A549 (cell line): ENCODE measurements around the gene KDF1. TPM values are rescaled to one million over a fixed set of nuclear protein-coding genes. Genes with fewer than 3 reads are reported as not detected.

Source experiments
- ATAC-seq, 2 experiments: fragments of 200-7000 bp in 1 of 2; fragments of >200 bp in 1 of 2; cut with Nextera tagmentation in 1 of 2; cut with Tn5 transposase in 1 of 2; 3 replicates each; pipeline versions ENCODE4 v1.8.0 to v1.9.1; 2018 to 2020; ENCODE audit warnings: mild to moderate bottlenecking in 1 of 2, moderate library complexity in 1 of 2
- CTCF ChIA-PET: fragments of 300-600 bp; sonication (Branson Sonifier 250); formaldehyde crosslinking; extraction: SDS; loops from one replicate; lab custom pipeline; 2021; ENCODE audit warnings: antibody characterized with exemption, inconsistent platforms; lab: Yijun Ruan, JAX
- POLR2A ChIA-PET: fragments of 350-600 bp; formaldehyde crosslinking; extraction: SDS; loops from one replicate; lab custom pipeline; 2021; ENCODE audit warnings: antibody characterized with exemption, inconsistent platforms; lab: Yijun Ruan, JAX
- DNase-seq, 2 experiments: peaks; one replicate each; pipeline versions ENCODE4 v3.0.0 to v3.0.0-alpha.2; 2011 to 2016; ENCODE audit warnings: low read depth in 1 of 2, low spot score in 1 of 2
- FAIRE-seq: peaks from 2 replicates; lab custom pipeline; 2011; peaks lifted over from hg19 to GRCh38; lab: Jason Lieb, UNC
- H3K27ac ChIP-seq, 2 experiments: fragments of >200 bp; sonication (Bioruptor Twin); formaldehyde crosslinking; 3 replicates each; pipeline ENCODE4 v1.5.1; 2016 to 2017
- H3K4me1 ChIP-seq: fragments of >200 bp; sonication (Bioruptor Twin); formaldehyde crosslinking; 3 replicates; pipeline ENCODE4 v1.6.1; 2016
- H3K4me2 ChIP-seq: fragments of >200 bp; sonication (Bioruptor Twin); formaldehyde crosslinking; 3 replicates; pipeline ENCODE4 v1.6.1; 2016
- H3K4me3 ChIP-seq: fragments of >200 bp; sonication (Bioruptor Twin); formaldehyde crosslinking; 3 replicates; pipeline ENCODE4 v1.5.1; 2016
- H3K9me3 ChIP-seq: fragments of >200 bp; sonication (Bioruptor Twin); formaldehyde crosslinking; 3 replicates; pipeline ENCODE4 v1.6.1; 2016
- BHLHE40 ChIP-seq: IDR thresholded peaks from 2 replicates; pipeline ENCODE4 v1.6.1; 2012; ENCODE audit warnings: low read depth, low read length, inconsistent platforms
- CBX8 ChIP-seq: fragments of 200-600 bp; sonication (generic); IDR thresholded peaks from 2 replicates; pipeline ENCODE4 v1.6.1; 2016
- CHD4 ChIP-seq: fragments of 200-600 bp; sonication (generic); IDR thresholded peaks from 2 replicates; pipeline ENCODE4 v1.6.1; 2016; ENCODE audit warnings: antibody characterized with exemption, mild to moderate bottlenecking, borderline replicate concordance
- ESRRA ChIP-seq: fragments of 150-350 bp; IDR thresholded peaks from 2 replicates; pipeline ENCODE4 v1.6.1; 2014; ENCODE audit warnings: mild to moderate bottlenecking, low read length, borderline replicate concordance
- FOSB ChIP-seq: fragments of 250-450 bp; sonication (Bioruptor Pico); IDR thresholded peaks from 2 replicates; pipeline ENCODE4 v1.5.0; 2020; ENCODE audit warnings: mild to moderate bottlenecking, moderate library complexity
- GATA3 ChIP-seq: IDR thresholded peaks from 2 replicates; pipeline ENCODE4 v1.6.1; 2012; ENCODE audit warnings: borderline replicate concordance
- HDAC2 ChIP-seq: fragments of 200-600 bp; sonication (generic); IDR thresholded peaks from 2 replicates; pipeline ENCODE4 v1.6.1; 2016
- HEYL ChIP-seq: fragments of 250-450 bp; sonication (Bioruptor Pico); IDR thresholded peaks from 2 replicates; pipeline ENCODE4 v1.8.0; 2021; ENCODE audit warnings: mild to moderate bottlenecking, moderate library complexity
- HOXA7 ChIP-seq: fragments of 250-450 bp; sonication (Bioruptor Pico); IDR thresholded peaks from 2 replicates; pipeline ENCODE4 v1.5.0; 2020; ENCODE audit warnings: mild to moderate bottlenecking, moderate library complexity
- HOXB13 ChIP-seq: fragments of 250-450 bp; sonication (Bioruptor Pico); IDR thresholded peaks from 2 replicates; pipeline ENCODE4 v1.5.0; 2020; ENCODE audit warnings: low read depth, mild to moderate bottlenecking, moderate library complexity
- JUN ChIP-seq, 2 experiments: fragments of >200 bp; sonication (Bioruptor Twin); formaldehyde crosslinking; IDR thresholded peaks; 2 replicates in 1 of 2; 3 replicates in 1 of 2; pipeline ENCODE4 v1.6.1; 2016 to 2017
- JUNB ChIP-seq: fragments of >200 bp; sonication (Bioruptor Twin); formaldehyde crosslinking; IDR thresholded peaks from 2 replicates; pipeline ENCODE4 v1.6.1; 2016
- KDM5A ChIP-seq: fragments of 200-600 bp; sonication (generic); IDR thresholded peaks from 2 replicates; pipeline ENCODE4 v1.6.1; 2016; ENCODE audit warnings: antibody characterized with exemption, mild to moderate bottlenecking
- MAFK ChIP-seq: fragments of 450-650 bp; IDR thresholded peaks from 2 replicates; pipeline ENCODE4 v1.6.1; 2014; ENCODE audit not compliant: partially characterized antibody
- NFE2L2 ChIP-seq: fragments of 150-350 bp; conservative IDR thresholded peaks from 2 replicates; pipeline ENCODE4 v1.6.1; 2014; ENCODE audit warnings: low read length
- NPAS2 ChIP-seq: fragments of 250-450 bp; sonication (Bioruptor Pico); IDR thresholded peaks from 2 replicates; pipeline ENCODE4 v1.8.0; 2022; ENCODE audit warnings: mild to moderate bottlenecking, moderate library complexity, borderline replicate concordance
- POLR2AphosphoS2 ChIP-seq: conservative IDR thresholded peaks from 2 replicates; pipeline ENCODE4 v1.6.1; 2012; ENCODE audit warnings: low read length, improper control_type of control experiment, inconsistent platforms
- RAD21 ChIP-seq, 2 experiments: fragments of >200 bp in 1 of 2; sonication (Bioruptor Twin) in 1 of 2; formaldehyde crosslinking in 1 of 2; IDR thresholded peaks in 1 of 2; conservative IDR thresholded peaks in 1 of 2; 2 replicates in 1 of 2; 3 replicates in 1 of 2; pipeline ENCODE4 v1.6.1; 2012 to 2018; ENCODE audit warnings: inconsistent platforms in 1 of 2
- RCOR1 ChIP-seq: fragments of 150-350 bp; IDR thresholded peaks from 2 replicates; pipeline ENCODE4 v1.6.1; 2014; ENCODE audit warnings: antibody characterized with exemption, low read length, low read depth
- RNF2 ChIP-seq: fragments of 200-600 bp; sonication (generic); IDR thresholded peaks from 2 replicates; pipeline ENCODE4 v1.6.1; 2016; ENCODE audit warnings: low read depth, mild to moderate bottlenecking, antibody characterized with exemption, moderate library complexity, borderline replicate concordance
- SMC3 ChIP-seq: fragments of >200 bp; sonication (Bioruptor Twin); formaldehyde crosslinking; IDR thresholded peaks from 3 replicates; pipeline ENCODE4 v1.6.1; 2018; ENCODE audit warnings: inconsistent platforms
- SREBF2 ChIP-seq: fragments of 450-650 bp; IDR thresholded peaks from 2 replicates; pipeline ENCODE4 v1.6.1; 2014; ENCODE audit warnings: mild to moderate bottlenecking, moderate library complexity
- TFCP2L1 ChIP-seq: fragments of 250-450 bp; sonication (Bioruptor Pico); IDR thresholded peaks from 2 replicates; pipeline ENCODE4 v1.5.0; 2021; ENCODE audit warnings: mild to moderate bottlenecking
- TP53 ChIP-seq: fragments of 250-450 bp; sonication (Bioruptor Pico); IDR thresholded peaks from 2 replicates; pipeline ENCODE4 v1.5.0; 2021; ENCODE audit warnings: mild to moderate bottlenecking, moderate library complexity
- USF2 ChIP-seq: fragments of 450-650 bp; IDR thresholded peaks from 2 replicates; pipeline ENCODE4 v1.6.1; 2014; ENCODE audit warnings: antibody characterized with exemption
- ZNF302 ChIP-seq: fragments of 250-450 bp; sonication (Bioruptor Pico); IDR thresholded peaks from 2 replicates; pipeline ENCODE4 v1.9.0; 2021; ENCODE audit warnings: inconsistent platforms, mild to moderate bottlenecking, moderate library complexity
- ZSCAN20 ChIP-seq: fragments of 250-450 bp; sonication (Bioruptor Pico); IDR thresholded peaks from 2 replicates; pipeline ENCODE4 v1.8.0; 2022; ENCODE audit warnings: mild to moderate bottlenecking, moderate library complexity
- WGBS: methylation state at CpG from one replicate; pipeline ENCODE4 v1.1.6; 2017; ENCODE audit errors: missing lambda C conversion rate; 5-methylcytosine and 5-hydroxymethylcytosine counted together
- polyA plus RNA-seq, 4 experiments: library from polyadenylated mRNA; depleted of rRNA in 3 of 4; stranded (reverse); fragments of >200 nt; fragmentation: RNase III in 1 of 4; extraction: RNeasy Plus Mini Kit Qiagen cat#74134 plus additional on column Dnase treatment in 1 of 4; gene quantifications; 2 replicates in 3 of 4; 3 replicates in 1 of 4; pipeline ENCODE4 v1.2.3, GENCODE V29; 2011 to 2017
- TF ChIP-seq, protein P1 (sequence below): fragments of 150-350 bp; IDR thresholded peaks from 2 replicates; pipeline ENCODE4 v1.6.1; 2014; ENCODE audit warnings: low read depth, mild to moderate bottlenecking, low read length
- TF ChIP-seq, protein P2 (sequence below): fragments of 250-450 bp; sonication (Bioruptor Pico); IDR thresholded peaks from 2 replicates; pipeline ENCODE4 v1.5.0; 2020; ENCODE audit warnings: low read depth, mild to moderate bottlenecking, moderate library complexity
- TF ChIP-seq, protein P3 (sequence below): IDR thresholded peaks from 2 replicates; pipeline ENCODE4 v1.6.1; 2012
- TF ChIP-seq, protein P4 (sequence below): fragments of >200 bp; sonication (Bioruptor Twin); formaldehyde crosslinking; IDR thresholded peaks from 3 replicates; pipeline ENCODE4 v1.5.1; 2016

Gene KDF1
- polyA plus RNA-seq, 2 of the 4 experiments (the other 2 are of a cell fraction), result not detected

DNA sequence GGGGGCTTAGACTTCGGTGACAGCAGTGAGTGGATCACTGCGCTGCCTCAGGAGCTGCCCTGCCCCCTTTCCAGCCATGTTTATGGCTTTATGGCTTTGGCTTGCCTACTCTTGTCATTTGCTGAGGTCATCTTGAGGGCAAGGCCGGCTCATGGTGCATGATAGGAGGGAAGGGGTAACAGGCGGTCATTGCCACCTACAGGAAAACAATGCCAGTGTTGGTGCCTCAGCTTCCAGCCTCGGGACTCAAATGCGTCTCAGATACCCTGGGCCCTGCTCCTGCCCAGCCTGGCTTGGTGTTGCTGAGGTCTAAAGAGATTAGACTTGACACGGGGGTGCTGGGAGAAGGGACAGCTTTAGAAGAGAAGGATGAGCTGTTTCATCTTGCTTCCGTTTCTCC lies 14.5 kb downstream of the KDF1 start (continued):
- TF ChIP-seq KDM5A (no peak), GATA3 (no peak), ZSCAN20 (CRISPR knock-in tag) (no peak), RNF2 (no peak), CHD4 (no peak), NPAS2 (CRISPR knock-in tag) (no peak)
- TF ChIP-seq, protein P1, sequence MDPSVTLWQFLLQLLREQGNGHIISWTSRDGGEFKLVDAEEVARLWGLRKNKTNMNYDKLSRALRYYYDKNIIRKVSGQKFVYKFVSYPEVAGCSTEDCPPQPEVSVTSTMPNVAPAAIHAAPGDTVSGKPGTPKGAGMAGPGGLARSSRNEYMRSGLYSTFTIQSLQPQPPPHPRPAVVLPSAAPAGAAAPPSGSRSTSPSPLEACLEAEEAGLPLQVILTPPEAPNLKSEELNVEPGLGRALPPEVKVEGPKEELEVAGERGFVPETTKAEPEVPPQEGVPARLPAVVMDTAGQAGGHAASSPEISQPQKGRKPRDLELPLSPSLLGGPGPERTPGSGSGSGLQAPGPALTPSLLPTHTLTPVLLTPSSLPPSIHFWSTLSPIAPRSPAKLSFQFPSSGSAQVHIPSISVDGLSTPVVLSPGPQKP, result no peak

DNA sequence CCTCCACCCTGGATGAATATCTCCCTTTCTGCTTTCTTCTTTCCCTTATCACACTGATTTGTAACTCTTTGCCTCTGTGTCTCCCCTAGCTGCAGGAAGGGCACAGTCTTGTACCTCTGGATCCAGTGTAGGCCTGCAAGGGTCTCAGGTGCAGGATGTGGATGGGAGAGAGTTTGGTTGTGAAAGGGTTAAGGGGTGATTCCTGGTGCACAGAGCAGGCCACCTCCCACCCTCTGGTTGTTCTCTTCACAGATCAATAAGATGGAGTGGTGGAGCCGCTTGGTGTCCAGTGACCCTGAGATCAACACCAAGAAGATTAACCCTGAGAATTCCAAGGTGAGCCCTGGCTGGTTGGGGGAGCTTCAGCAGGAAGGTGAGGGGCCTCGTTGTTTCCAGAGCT lies 15.1 kb downstream of the KDF1 start:
- ATAC-seq (no peak), DNase-seq (no peak), FAIRE-seq (no peak)
- CTCF ChIA-PET, result no interaction called here
- 71% methylated on average over 1 of the region's 2 CpGs for WGBS
- H3K4me3 ChIP-seq, result no peak overlapping the region
- no peak overlapping the region for H3K4me2 ChIP-seq
- TF ChIP-seq JUN (IDR thresholded peaks at IDR 0.05) (no peak), ESRRA (no peak), RCOR1 (no peak), BHLHE40 (no peak), TP53 (CRISPR knock-in tag) (no peak), NFE2L2 (no peak), ZNF302 (no peak), TFCP2L1 (CRISPR knock-in tag) (no peak), NPAS2 (CRISPR knock-in tag) (no peak), RAD21 (conservative IDR thresholded peaks at IDR 0.05 in 1 of 2, IDR thresholded peaks at IDR 0.05 in 1 of 2) (no peak), CBX8 (no peak), HEYL (CRISPR knock-in tag) (no peak)
- TF ChIP-seq, protein P2, sequence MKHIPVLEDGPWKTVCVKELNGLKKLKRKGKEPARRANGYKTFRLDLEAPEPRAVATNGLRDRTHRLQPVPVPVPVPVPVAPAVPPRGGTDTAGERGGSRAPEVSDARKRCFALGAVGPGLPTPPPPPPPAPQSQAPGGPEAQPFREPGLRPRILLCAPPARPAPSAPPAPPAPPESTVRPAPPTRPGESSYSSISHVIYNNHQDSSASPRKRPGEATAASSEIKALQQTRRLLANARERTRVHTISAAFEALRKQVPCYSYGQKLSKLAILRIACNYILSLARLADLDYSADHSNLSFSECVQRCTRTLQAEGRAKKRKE, result no peak
- H3K27ac ChIP-seq, result no peak overlapping the region
- no peaks in the 10 kb centered on the region; the same call in 2 of the 3 replicates for H3K4me1 ChIP-seq
- POLR2A ChIA-PET, result no interaction called here
- H3K9me3 ChIP-seq, result no peaks in the 10 kb centered on the region

DNA sequence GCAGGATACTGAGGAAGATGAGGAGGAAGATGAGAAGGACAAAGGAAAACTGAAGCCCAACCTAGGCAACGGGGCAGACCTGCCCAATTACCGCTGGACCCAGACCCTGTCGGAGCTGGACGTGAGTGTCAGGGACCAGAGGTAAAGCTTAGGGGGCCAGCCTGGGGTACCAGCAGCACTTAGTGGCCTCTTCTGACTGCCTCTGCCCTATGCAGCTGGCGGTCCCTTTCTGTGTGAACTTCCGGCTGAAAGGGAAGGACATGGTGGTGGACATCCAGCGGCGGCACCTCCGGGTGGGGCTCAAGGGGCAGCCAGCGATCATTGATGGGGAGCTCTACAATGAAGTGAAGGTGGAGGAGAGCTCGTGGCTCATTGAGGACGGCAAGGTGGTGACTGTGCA lies 17.6 kb downstream of the KDF1 start:
- Histone ChIP-seq H3K4me2 (no peak overlapping the region), H3K4me1 (no peaks in the 10 kb centered on the region), H3K9me3 (no peaks in the 10 kb centered on the region), H3K27ac (no peak overlapping the region), H3K4me3 (no peak overlapping the region)
- no peak for DNase-seq
- FAIRE-seq, result no peak
- no peak for ATAC-seq
- POLR2A ChIA-PET, result no interaction called here
- CTCF ChIA-PET, result interaction anchor here (0.6 to 1.9 kb wide), 3 partner anchors 12 to 54 kb away, joined by 4 to 9 read pairs (median 4); no protein-coding TSS in a partner anchor
- WGBS, result 94% methylated on average over 11 of the region's 12 CpGs
- TF ChIP-seq FOSB (CRISPR knock-in tag) (no peak), JUNB (no peak), HOXB13 (CRISPR knock-in tag) (no peak), USF2 (no peak), SMC3 (no peak), MAFK (no peak), SREBF2 (no peak), POLR2AphosphoS2 (no peak), HOXA7 (CRISPR knock-in tag) (no peak), NFE2L2 (no peak), HDAC2 (no peak), ZSCAN20 (CRISPR knock-in tag) (no peak)
- TF ChIP-seq, protein P3, sequence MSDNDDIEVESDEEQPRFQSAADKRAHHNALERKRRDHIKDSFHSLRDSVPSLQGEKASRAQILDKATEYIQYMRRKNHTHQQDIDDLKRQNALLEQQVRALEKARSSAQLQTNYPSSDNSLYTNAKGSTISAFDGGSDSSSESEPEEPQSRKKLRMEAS, result no peak
- TF ChIP-seq, protein P4, sequence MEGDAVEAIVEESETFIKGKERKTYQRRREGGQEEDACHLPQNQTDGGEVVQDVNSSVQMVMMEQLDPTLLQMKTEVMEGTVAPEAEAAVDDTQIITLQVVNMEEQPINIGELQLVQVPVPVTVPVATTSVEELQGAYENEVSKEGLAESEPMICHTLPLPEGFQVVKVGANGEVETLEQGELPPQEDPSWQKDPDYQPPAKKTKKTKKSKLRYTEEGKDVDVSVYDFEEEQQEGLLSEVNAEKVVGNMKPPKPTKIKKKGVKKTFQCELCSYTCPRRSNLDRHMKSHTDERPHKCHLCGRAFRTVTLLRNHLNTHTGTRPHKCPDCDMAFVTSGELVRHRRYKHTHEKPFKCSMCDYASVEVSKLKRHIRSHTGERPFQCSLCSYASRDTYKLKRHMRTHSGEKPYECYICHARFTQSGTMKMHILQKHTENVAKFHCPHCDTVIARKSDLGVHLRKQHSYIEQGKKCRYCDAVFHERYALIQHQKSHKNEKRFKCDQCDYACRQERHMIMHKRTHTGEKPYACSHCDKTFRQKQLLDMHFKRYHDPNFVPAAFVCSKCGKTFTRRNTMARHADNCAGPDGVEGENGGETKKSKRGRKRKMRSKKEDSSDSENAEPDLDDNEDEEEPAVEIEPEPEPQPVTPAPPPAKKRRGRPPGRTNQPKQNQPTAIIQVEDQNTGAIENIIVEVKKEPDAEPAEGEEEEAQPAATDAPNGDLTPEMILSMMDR, result no peak
- TF ChIP-seq, protein P1, result no peak
